ENCODE results near the gene WDR72.

The WDR72 gene

DNA sequence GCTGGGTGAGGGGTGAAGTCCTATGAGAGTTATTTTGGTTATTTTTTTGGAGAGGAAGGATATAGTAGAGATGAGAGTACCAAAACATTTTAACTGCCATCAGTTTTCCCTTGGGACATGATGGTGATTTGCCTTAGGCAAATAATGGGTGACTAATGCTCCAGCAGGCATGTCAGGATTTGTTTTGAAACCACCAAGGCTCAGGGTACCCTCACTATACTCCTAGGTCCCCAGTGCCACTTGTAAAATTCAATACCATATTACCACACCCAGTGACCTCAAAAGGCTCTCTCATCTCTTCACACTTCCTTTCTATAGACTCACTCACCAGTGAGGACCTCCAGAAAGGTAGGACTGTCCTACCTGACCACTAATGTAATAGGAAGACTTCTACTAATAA lies 83.6 kb downstream of the WDR72 start:
- TF ChIP-seq, protein P1, sequence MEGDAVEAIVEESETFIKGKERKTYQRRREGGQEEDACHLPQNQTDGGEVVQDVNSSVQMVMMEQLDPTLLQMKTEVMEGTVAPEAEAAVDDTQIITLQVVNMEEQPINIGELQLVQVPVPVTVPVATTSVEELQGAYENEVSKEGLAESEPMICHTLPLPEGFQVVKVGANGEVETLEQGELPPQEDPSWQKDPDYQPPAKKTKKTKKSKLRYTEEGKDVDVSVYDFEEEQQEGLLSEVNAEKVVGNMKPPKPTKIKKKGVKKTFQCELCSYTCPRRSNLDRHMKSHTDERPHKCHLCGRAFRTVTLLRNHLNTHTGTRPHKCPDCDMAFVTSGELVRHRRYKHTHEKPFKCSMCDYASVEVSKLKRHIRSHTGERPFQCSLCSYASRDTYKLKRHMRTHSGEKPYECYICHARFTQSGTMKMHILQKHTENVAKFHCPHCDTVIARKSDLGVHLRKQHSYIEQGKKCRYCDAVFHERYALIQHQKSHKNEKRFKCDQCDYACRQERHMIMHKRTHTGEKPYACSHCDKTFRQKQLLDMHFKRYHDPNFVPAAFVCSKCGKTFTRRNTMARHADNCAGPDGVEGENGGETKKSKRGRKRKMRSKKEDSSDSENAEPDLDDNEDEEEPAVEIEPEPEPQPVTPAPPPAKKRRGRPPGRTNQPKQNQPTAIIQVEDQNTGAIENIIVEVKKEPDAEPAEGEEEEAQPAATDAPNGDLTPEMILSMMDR (IDR thresholded peaks at IDR 0.05; ENCODE audit: borderline replicate concordance, insufficient read depth, low read depth, low read length): no peak
- no peak overlapping the region for H3K4me3 ChIP-seq (ENCODE audit: low read depth, low read length)

DNA sequence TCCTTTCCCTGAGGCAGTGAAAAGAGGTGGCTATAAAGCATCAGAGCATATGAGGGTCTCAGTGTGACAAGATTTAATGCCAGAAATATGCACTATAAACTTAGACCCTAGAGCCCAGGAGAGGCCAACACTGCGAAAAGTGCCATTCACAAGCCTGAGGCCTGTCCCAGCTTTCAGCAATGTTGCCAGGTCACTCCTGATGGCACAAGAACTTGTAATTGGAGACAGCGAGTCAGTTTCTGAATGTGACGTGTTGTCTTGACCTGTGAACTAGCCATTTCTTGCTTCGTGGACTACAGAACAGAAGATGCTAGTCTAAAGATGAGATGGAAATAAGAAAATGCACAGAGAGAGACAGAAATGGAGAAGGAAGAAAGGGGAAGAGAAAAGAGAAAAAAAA lies 87.9 kb downstream of the WDR72 start:
- TF ChIP-seq, protein P1 (IDR thresholded peaks at IDR 0.05; ENCODE audit: borderline replicate concordance, insufficient read depth, low read depth, low read length): no peak
- H3K4me3 ChIP-seq (ENCODE audit: low read depth, low read length): no peak overlapping the region

DNA sequence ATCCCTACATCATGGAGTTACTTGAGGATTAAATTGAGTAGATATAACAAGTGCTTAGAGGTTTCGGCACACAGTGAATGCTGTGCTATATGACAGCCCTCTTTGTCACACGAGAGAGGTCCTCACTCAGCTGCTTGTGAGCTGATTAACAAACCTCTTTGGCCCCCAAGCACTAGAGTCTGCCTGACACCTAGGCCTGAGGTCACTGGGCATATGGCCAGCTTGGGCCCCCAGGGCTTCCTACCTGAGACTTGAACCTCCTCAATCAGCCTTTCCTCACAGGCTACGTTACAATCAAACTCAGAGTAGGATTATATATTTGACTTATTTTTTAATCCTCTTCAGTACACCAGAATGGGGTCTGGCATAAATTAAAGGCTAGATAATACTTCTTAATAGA lies 88.8 kb downstream of the WDR72 start:
- H3K4me3 ChIP-seq (ENCODE audit: low read depth, low read length): no peak overlapping the region
- TF ChIP-seq, protein P1 (IDR thresholded peaks at IDR 0.05; ENCODE audit: borderline replicate concordance, insufficient read depth, low read depth, low read length): no peak

DNA sequence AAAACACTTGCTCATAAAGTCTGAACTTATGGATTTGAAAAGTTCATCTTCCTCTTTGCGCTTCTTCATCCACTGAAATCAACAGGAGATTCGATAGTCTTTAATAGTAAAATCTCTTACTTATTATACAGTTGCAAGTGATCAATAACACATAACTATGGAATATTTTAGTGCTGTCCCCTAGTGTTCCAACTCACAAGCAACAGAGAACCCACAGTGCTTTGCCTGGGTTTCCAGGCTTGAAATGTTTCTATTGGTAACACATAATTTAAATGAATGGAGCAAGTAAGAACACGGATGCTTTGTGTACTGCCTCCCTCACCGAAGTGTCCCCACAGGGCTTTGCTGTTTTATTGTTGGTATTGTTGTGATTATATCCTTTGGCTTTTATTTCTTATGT lies 93.5 kb downstream of the WDR72 start:
- H3K4me3 ChIP-seq (ENCODE audit: low read depth, low read length): no peak overlapping the region
- TF ChIP-seq, protein P1 (IDR thresholded peaks at IDR 0.05; ENCODE audit: borderline replicate concordance, insufficient read depth, low read depth, low read length): no peak

DNA sequence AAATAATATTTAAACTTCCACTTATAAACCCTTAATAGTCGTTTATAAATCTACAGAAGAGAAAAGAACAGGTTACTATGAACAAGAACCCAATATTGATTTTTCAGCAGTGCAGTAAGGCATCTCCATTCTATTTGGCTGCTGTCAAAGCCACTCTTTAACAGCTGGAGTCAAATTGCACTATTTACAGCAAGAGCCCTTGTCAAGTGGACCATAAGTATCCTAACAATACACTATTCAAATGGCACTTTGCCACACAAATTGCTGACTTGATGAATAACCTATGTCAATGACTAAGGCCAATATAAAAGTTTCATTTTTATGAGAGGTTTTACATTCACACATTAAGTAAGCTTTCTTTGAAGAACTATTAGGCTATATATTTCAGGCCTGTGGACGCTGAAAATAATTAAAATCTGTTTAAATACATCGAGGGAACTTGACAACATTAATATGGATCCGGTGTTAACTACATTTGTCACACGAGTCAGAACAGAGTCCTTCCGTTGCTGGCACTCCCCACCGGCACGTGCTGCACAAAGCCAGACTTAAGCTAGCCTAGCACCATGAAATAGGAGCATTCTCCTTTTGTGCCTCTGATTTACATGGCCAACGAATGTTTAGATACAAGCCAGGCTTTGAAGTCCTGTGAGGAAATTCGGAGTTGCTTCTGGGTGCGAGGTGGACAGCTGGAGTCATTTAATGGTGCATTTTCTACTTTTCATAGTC lies 100.5 kb downstream of the WDR72 start:
- no peak overlapping the region for H3K4me3 ChIP-seq (ENCODE audit: low read depth, low read length)
- TF ChIP-seq, protein P1 (IDR thresholded peaks at IDR 0.05; ENCODE audit: borderline replicate concordance, insufficient read depth, low read depth, low read length): no peak

DNA sequence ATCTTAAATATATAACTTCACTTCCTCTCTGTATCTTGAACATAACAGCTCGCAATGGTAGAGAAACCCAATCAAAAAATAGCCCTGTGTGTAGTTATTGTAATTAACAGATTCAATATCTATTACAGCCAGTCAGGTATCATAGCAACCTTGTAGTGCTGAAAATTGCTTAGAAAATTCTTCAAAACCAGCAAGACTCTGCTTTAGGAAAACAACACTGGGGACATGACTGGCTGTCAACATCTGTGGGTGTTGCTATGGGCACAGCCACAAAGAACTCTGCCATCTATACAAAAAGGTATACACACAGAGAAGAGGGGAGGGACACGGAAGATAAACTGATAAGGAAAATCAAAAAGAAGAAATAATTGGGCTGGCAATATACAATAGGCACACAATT lies 101.2 kb downstream of the WDR72 start:
- no peak overlapping the region for H3K4me3 ChIP-seq (ENCODE audit: low read depth, low read length)
- TF ChIP-seq, protein P1 (IDR thresholded peaks at IDR 0.05; ENCODE audit: borderline replicate concordance, insufficient read depth, low read depth, low read length): no peak

DNA sequence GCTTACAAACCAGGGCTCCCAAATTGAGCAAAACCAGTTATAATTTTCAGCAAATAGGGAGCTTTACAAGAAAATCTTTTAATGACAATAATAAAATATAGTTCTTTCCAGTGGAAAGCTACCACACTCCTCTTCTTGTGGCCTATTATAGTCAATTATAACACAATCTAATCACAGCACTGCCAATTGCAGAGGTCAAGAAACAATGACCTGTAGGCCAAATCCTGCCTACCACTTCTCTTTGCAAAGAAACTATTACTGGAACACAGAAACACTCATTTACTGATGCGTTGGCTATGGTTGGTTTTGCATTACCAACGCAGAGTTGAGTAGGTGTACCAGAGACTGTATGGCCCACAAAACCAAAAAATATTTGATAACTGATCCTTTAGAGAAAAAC lies 110.5 kb downstream of the WDR72 start:
- TF ChIP-seq, protein P1 (IDR thresholded peaks at IDR 0.05; ENCODE audit: borderline replicate concordance, insufficient read depth, low read depth, low read length): no peak
- no peak overlapping the region for H3K4me3 ChIP-seq (ENCODE audit: low read depth, low read length)
